Measurements from ENCODE around the gene DUSP16. TPM values are rescaled to one million over a fixed set of nuclear protein-coding genes. Genes with fewer than 3 reads are reported as not detected.

DUSP16 gene
- total and polyA plus RNA-seq, 2 of the 8 experiments (the other 6 are each of a cell fraction or from before 2014, with no cell fraction given): 31.6 to 55.9 TPM

DNA sequence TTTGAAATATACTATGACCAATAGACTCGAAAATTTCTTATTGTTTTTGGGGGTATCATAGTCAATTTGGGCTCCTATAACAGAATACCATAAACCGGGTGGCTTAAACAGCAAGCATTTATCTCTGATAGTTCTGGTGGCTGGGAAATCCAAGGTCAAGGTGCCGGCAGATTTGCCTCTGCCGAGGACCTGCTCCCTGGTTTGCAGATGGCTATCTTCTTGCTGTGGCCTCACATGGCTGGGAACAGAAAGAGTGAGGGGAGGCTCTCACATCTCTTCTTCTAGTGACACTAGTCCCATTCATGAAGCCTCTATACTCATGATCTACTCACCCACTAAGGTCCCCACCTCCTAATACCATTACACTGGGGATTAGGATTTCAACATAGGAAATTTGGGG lies 135.1 kb downstream of the DUSP16 start:
- H3K4ac ChIP-seq (replicated peaks; ENCODE audit: insufficient read length, low read depth, low read length): no peak overlapping the region
- H3K23me2 ChIP-seq (ENCODE audit: low read depth, low read length): no peaks in the 10 kb centered on the region
- H3K14ac ChIP-seq (ENCODE audit: insufficient read length): no peak overlapping the region
- H3K23ac ChIP-seq (ENCODE audit: insufficient read length): no peak overlapping the region
- H4K8ac ChIP-seq (ENCODE audit: extremely low read depth, insufficient read depth, low read length): no peak overlapping the region
- H3K79me1 ChIP-seq (ENCODE audit: low read depth, low read length): no peaks in the 10 kb centered on the region
- H2BK20ac ChIP-seq (ENCODE audit: low read length): no peak overlapping the region
- H3K4me2 ChIP-seq (ENCODE audit: insufficient read depth in 1 of 2, low read depth in 2 of 2, low read length in 2 of 2): no peak overlapping the region
- 83% methylated on average over 4 of the region's 4 CpGs; no CpG with 5 or more reads in 1 of the 2 experiments for WGBS, 2 experiments (ENCODE audit: extremely low coverage in 1 of 2, insufficient coverage in 1 of 2, insufficient read length in 1 of 2, insufficient replicate concordance in 2 of 2, low coverage in 1 of 2, low lambda C conversion rate in 2 of 2, missing lambda C conversion rate in 1 of 2)
- no peak overlapping the region for H3K18ac ChIP-seq (ENCODE audit: extremely low read depth, low read length)
- H3K9ac ChIP-seq (replicated peaks in 1 of 4; ENCODE audit: extremely low read depth in 1 of 4, low read depth in 3 of 4, low read length in 3 of 4): no peak overlapping the region
- H3K36me3 ChIP-seq (ENCODE audit: control insufficient read depth in 2 of 4, insufficient read depth in 4 of 4, low read length in 3 of 4): no peaks in the 10 kb centered on the region; a peak in 1 of 8 replicates
- no peak overlapping the region for H3K27ac ChIP-seq (ENCODE audit: low read depth, low read length)
- no peak overlapping the region for H2AK5ac ChIP-seq (ENCODE audit: low read depth, low read length)
- H3K4me3 ChIP-seq (ENCODE audit: extremely low read depth in 1 of 4, insufficient read depth in 2 of 4, low read depth in 3 of 4, low read length in 4 of 4): no peak overlapping the region
- H3K27me3 ChIP-seq (replicated peaks in 1 of 4; ENCODE audit: control insufficient read depth in 3 of 4, extremely low read depth in 1 of 4, insufficient read depth in 3 of 4, low read length in 3 of 4): no peaks in the 10 kb centered on the region
- H2BK120ac ChIP-seq (replicated peaks; ENCODE audit: low read depth, low read length): no peak overlapping the region
- ChIA-PET CTCF (ENCODE audit: partially characterized antibody) (interaction anchor here (1.2 kb wide), 2 partner anchors 31 to 276 kb away, joined by 3 read pairs; no protein-coding TSS in a partner anchor), POLR2A (ENCODE audit: partially characterized antibody) (no interaction called here)
- H2BK15ac ChIP-seq (ENCODE audit: low read length): no peak overlapping the region
- no peak overlapping the region for H3K56ac ChIP-seq (replicated peaks; ENCODE audit: insufficient read length, low read depth, low read length)
- TF ChIP-seq CHD1 (IDR thresholded peaks at IDR 0.05; ENCODE audit: low read depth, low read length) (no peak), TCF12 (IDR thresholded peaks at IDR 0.05; ENCODE audit: low read depth, low read length) (no peak), KDM5A (IDR thresholded peaks at IDR 0.05; ENCODE audit: low read length) (no peak), EZH2 (IDR thresholded peaks at IDR 0.05; ENCODE audit: low read depth, low read length, severe bottlenecking) (no peak), RBBP5 (IDR thresholded peaks at IDR 0.05; ENCODE audit: borderline replicate concordance, low read depth, low read length) (no peak)
- DNase-seq (ENCODE audit: low read depth in 1 of 2, low spot score in 2 of 2): no peak
- peaks cover 0 to 4% (median 1%) of the 10 kb centered on the region in 4 experiments; a peak in 2 of 7 replicates for H3K4me1 ChIP-seq (replicated peaks in 1 of 4; ENCODE audit: control insufficient read depth in 3 of 4, insufficient read depth in 4 of 4, low read length in 3 of 4)
- no peaks in the 10 kb centered on the region for H4K20me1 ChIP-seq (replicated peaks in 1 of 2; ENCODE audit: control insufficient read depth in 1 of 2, insufficient read depth in 2 of 2, low read length in 2 of 2)
- no peak overlapping the region for H2BK12ac ChIP-seq (ENCODE audit: low read depth, low read length)
- H4K5ac ChIP-seq (ENCODE audit: insufficient read length, low read depth, low read length): no peak overlapping the region
- peaks cover 0 to 5% of the 10 kb centered on the region in 2 experiments; a peak in 1 of 4 replicates for H3K9me3 ChIP-seq (ENCODE audit: insufficient read depth in 2 of 2, low read depth in 1 of 2, low read length in 1 of 2)
- no peaks in the 10 kb centered on the region for H3K79me2 ChIP-seq (ENCODE audit: control insufficient read depth in 1 of 2, insufficient read depth in 2 of 2, low read length in 2 of 2)
- H4K91ac ChIP-seq (replicated peaks; ENCODE audit: insufficient read length, low read length): no peak overlapping the region
- no peak for FAIRE-seq
- H2AFZ ChIP-seq (ENCODE audit: low read length): no peak overlapping the region
- H2BK5ac ChIP-seq (ENCODE audit: low read depth, low read length): no peak overlapping the region
